GM20431 (cell line): Measurements from ENCODE around the gene GLIS1.

Experiments
- in situ Hi-C: fragments of 300-500 bp; cut with MseI, MboI; formaldehyde crosslinking; loops from one replicate; pipeline ENCODE4 v1.15.0; 2020; ENCODE audit warnings: low sequenced_read_pairs; ENCODE audit not compliant: unreplicated experiment

Gene GLIS1

GRCh38 chr1:53642215-53642555 lies 96.8 kb downstream of the GLIS1 start:
- in situ Hi-C loops = no loop called here

- in situ Hi-C loops = no loop called here
Observed at GRCh38 chr1:53641481-53642214, 97.3 kb downstream of the GLIS1 start.

- in situ Hi-C loops = no loop called here
Observed at GRCh38 chr1:53640701-53641075, 98.3 kb downstream of the GLIS1 start.

- in situ Hi-C loops = no loop called here
Observed at GRCh38 chr1:53639996-53640700, 98.8 kb downstream of the GLIS1 start.

- in situ Hi-C loops = no loop called here
Observed at GRCh38 chr1:53639251-53639763, 99.7 kb downstream of the GLIS1 start.

GRCh38 chr1:53638360-53639035 lies 100.5 kb downstream of the GLIS1 start:
- in situ Hi-C loops = no loop called here

GRCh38 chr1:53637511-53638359 lies 101.2 kb downstream of the GLIS1 start:
- in situ Hi-C loops = no loop called here

GRCh38 chr1:53636621-53637171 lies 102.3 kb downstream of the GLIS1 start:
- in situ Hi-C loops = no loop called here

GRCh38 chr1:53634571-53634979 lies 104.4 kb downstream of the GLIS1 start:
- in situ Hi-C loops = no loop called here

GRCh38 chr1:53633073-53633704 lies 105.8 kb downstream of the GLIS1 start:
- in situ Hi-C loops = no loop called here

- in situ Hi-C loops = no loop called here
Observed at GRCh38 chr1:53631622-53632310, 107.2 kb downstream of the GLIS1 start.

GRCh38 chr1:53629101-53629691 lies 109.8 kb downstream of the GLIS1 start:
- in situ Hi-C loops = no loop called here

- in situ Hi-C loops = no loop called here
Observed at GRCh38 chr1:53628286-53628955, 110.5 kb downstream of the GLIS1 start.

- in situ Hi-C loops = no loop called here
Observed at GRCh38 chr1:53627666-53628065, 111.3 kb downstream of the GLIS1 start.

- in situ Hi-C loops = no loop called here
Observed at GRCh38 chr1:53627031-53627430, 111.9 kb downstream of the GLIS1 start.

- in situ Hi-C loops = no loop called here
Observed at GRCh38 chr1:53626616-53627015, 112.3 kb downstream of the GLIS1 start.

- in situ Hi-C loops = no loop called here
Observed at GRCh38 chr1:53625766-53626520, 113.0 kb downstream of the GLIS1 start.
